ENCODE measurements around the gene DOLPP1. TPM values are rescaled to one million over a fixed set of nuclear protein-coding genes. Genes with fewer than 3 reads are reported as not detected.

The DOLPP1 gene
- total RNA-seq, 2 experiments from 2014 or later, result 15.5 to 19.9 TPM

DNA sequence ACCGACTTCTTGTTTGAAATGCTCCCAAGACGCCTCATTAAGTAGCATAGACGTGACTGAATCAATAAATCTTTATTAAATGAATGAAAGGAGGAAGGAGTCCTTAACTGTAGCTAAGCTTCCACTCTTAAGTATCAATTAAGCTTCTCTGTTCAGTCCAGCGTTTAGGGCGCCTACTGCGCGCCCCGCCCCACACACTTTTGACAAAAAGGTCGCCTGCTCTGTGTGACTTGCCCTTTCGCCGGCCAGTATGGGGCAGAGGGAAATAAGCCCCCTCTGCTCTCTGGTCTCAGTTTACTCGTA is 662 bp upstream of the DOLPP1 start:
- DNase-seq, result no peak
- Mint-ChIP-seq H3K4me1 (ENCODE audit: low read depth) (peaks cover 27% of the 10 kb centered on the region), H3K36me3 (ENCODE audit: low read depth) (no peaks in the 10 kb centered on the region), H3K27ac (no peak overlapping the region), H3K9me3 (no peaks in the 10 kb centered on the region), H3K4me3 (peak overlapping the region; percentile 83), H3K27me3 (ENCODE audit: low read depth) (no peaks in the 10 kb centered on the region)
- CTCF ChIA-PET, result no interaction called here
- intact Hi-C loops (cut with micrococcal nuclease), result loop anchor here (2.0 kb wide), 3 partner anchors 51 to 527 kb away; partner anchors contain the start of genes DOLK, NUP188, SH3GLB2 and SPTAN1

DNA sequence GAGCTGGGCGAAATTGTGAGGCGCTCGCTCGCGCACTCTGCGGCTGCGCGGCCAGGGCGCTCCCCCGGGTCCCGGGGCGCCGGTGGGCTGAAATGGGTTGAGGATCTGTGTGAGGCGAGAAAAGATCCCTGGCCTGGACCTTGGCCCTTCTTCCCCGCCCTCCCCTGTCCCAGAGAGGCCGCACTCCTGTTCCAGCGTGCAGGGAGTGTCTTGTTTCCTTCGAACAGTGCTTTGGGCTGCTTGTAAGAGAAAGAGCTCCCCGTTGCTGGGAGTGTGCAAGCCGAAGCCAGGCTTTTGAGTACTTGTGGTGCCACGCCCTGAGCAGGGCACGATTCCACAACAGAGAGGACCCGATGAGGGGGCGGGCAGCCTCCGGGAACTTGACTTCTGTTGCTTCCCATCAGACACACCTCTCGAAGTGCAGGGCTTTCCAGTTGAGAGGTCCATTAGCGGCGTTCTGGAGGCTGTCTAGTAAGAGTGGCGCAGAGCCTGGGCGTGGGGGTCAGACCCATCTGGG is 535 bp downstream of the DOLPP1 start:
- Mint-ChIP-seq H3K9me3 (no peaks in the 10 kb centered on the region), H3K4me3 (peak overlapping the region; percentile 83), H3K36me3 (ENCODE audit: low read depth) (no peaks in the 10 kb centered on the region), H3K27ac (peak overlapping the region; percentile 46), H3K4me1 (ENCODE audit: low read depth) (peaks cover 27% of the 10 kb centered on the region), H3K27me3 (ENCODE audit: low read depth) (no peaks in the 10 kb centered on the region)
- intact Hi-C loops (cut with micrococcal nuclease), result loop anchor here (1.0 to 2.0 kb wide), 6 partner anchors 12 to 529 kb away; partner anchors contain the start of genes CRAT, DOLK, MIGA2 and NUP188
- CTCF ChIA-PET, result interaction anchor here (0.6 to 0.8 kb wide), 4 partner anchors 29 to 154 kb away, joined by 3 to 4 read pairs (median 3); partner anchors contain the start of genes CRAT and PTPA
- peak; percentile 45 for DNase-seq

- intact Hi-C loops (cut with micrococcal nuclease), result no loop called here
- DNase-seq, result no peak
- Mint-ChIP-seq H3K36me3 (ENCODE audit: low read depth) (peaks cover 5% of the 10 kb centered on the region), H3K4me1 (ENCODE audit: low read depth) (peaks cover 27% of the 10 kb centered on the region), H3K4me3 (no peak overlapping the region), H3K9me3 (no peaks in the 10 kb centered on the region), H3K27ac (no peak overlapping the region), H3K27me3 (ENCODE audit: low read depth) (no peaks in the 10 kb centered on the region)
- CTCF ChIA-PET, result no interaction called here
Measured at GRCh38 chr9:129084087-129084486, 3.2 kb downstream of the DOLPP1 start.

- intact Hi-C loops (cut with micrococcal nuclease), result no loop called here
- H3K36me3 Mint-ChIP-seq (ENCODE audit: low read depth), result peaks cover 13% of the 10 kb centered on the region
Measured at GRCh38 chr9:129089246-129089645, 8.3 kb downstream of the DOLPP1 start.

DNA sequence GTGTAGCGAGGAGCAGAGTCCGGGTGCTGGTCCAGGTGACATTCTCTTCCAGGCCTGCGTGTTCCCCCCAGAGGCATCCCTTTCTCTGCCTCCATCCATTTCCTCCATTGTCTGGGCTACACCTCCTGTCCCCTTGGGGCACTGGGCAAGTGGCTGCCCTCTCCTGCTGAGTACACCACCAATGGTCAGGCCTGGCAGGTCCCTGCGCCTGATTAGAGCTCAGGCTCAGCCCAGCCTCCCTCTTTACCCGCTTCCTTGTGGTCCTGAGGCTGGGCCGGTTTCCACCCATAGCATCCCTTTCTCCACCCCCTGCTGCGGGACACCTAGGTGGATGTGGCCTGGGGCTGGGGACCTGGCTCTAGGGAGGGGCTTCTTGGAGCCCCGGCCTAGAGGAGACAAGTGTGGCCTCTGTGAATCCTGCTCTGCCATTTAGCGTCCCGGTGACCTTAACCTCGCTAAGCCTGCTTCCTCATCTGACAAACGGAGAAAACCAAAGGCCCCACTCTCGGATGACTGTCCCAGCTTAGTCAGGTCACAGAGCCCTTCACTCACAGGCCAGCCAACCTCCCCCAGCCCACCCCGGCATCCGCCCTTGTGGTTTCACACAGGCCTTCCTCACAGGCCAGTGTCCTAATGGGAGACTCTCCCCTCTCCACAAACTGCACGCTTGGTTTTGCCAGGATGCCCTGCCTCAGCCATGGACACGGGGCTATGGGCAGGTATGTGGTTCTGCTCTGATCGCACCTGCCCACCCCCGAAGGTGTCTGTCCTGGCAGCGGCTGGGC is 12.9 kb downstream of the DOLPP1 start:
- H3K4me1 Mint-ChIP-seq (ENCODE audit: low read depth), result no peaks in the 10 kb centered on the region
- H3K27me3 Mint-ChIP-seq (ENCODE audit: low read depth), result no peaks in the 10 kb centered on the region
- peaks cover 10% of the 10 kb centered on the region for H3K36me3 Mint-ChIP-seq (ENCODE audit: low read depth)
- H3K27ac Mint-ChIP-seq, result no peak overlapping the region
- CTCF ChIA-PET, result no interaction called here
- no peaks in the 10 kb centered on the region for H3K9me3 Mint-ChIP-seq
- no peak overlapping the region for H3K4me3 Mint-ChIP-seq
- DNase-seq, result no peak
- intact Hi-C loops (cut with micrococcal nuclease), result no loop called here

More at GRCh38 chr9:129089246-129089645, 8.3 kb downstream of the DOLPP1 start:
- CTCF ChIA-PET, result interaction anchor here (0.7 kb wide), 1 partner anchor 18 kb away, joined by 3 read pairs; no protein-coding TSS in a partner anchor
- H3K4me3 Mint-ChIP-seq, result no peak overlapping the region
- H3K4me1 Mint-ChIP-seq (ENCODE audit: low read depth), result no peaks in the 10 kb centered on the region
- no peaks in the 10 kb centered on the region for H3K27me3 Mint-ChIP-seq (ENCODE audit: low read depth)
- H3K9me3 Mint-ChIP-seq, result no peaks in the 10 kb centered on the region
- no peak for DNase-seq
- no peak overlapping the region for H3K27ac Mint-ChIP-seq

DNA sequence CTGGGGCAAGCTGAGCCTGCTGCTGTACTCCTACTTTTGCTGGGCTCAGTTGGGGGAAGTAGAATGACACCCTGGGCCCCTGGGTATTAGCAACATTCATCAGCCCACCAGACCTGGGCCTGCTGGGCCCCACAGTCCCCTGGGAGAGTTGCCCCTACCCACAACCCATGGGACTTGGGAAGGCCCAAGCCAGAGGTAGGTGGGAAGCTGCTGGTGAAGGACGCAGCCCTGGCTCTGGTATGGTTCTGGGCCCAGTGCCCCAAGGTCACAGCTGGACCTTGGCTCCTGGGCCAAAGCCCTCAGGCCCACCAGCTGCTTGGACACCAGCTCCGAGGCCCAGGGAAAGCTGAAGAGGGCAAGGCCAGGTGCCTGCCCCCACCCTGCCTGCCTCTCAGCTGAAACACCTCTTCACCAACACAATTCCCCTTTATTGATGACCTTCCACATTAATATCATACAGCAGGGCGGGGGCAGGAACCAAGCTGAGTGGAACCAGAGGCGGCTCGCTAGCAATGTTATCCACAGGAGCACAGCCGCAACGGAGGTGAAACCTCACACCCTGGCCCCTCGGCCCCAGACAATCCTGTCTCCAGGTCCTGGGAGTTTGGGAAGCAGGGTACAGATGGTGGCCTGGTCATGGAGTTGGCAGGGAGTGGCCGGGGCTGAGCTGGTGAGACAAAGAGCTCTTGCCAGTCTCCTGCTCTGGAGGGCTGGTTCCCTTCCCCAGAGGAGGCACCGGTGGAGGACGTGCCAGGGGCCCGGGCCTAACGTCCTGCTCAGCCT is 13.7 kb downstream of the DOLPP1 start:
- intact Hi-C loops (cut with micrococcal nuclease), result no loop called here
- DNase-seq, result no peak
- peaks cover 8% of the 10 kb centered on the region for H3K36me3 Mint-ChIP-seq (ENCODE audit: low read depth)
- no peak overlapping the region for H3K27ac Mint-ChIP-seq
- H3K4me1 Mint-ChIP-seq (ENCODE audit: low read depth), result no peaks in the 10 kb centered on the region
- H3K4me3 Mint-ChIP-seq, result no peak overlapping the region
- H3K9me3 Mint-ChIP-seq, result no peaks in the 10 kb centered on the region
- CTCF ChIA-PET, result no interaction called here
- no peaks in the 10 kb centered on the region for H3K27me3 Mint-ChIP-seq (ENCODE audit: low read depth)

DNA sequence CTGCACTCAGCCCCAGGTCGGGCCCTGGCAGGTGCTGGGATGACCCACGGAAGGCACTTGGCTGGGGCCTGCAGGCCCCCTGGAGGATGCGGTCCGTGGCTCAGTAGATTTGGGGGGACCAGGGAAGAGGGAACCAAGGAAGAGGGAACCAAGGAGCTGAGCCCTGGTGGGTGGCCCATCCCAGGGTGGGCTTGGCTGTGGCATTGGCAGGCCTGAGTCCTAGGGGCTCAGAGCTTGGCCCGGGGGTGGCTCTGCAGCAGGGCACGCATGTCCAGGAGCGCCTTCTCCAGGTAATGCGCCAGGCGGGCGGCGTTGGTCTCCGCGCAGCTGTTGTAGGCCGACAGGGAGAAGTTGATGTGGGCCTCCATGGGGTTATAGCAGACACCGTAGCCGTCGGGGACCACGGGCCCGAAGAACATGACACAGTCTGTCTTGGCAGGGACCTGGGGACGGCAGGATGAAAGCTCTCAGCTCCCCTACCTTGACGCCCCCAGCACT is 14.3 kb downstream of the DOLPP1 start:
- CTCF ChIA-PET, result interaction anchor here (0.6 kb wide), 1 partner anchor 9 kb away, joined by 6 read pairs; no protein-coding TSS in a partner anchor
- Mint-ChIP-seq H3K4me3 (no peak overlapping the region), H3K27ac (no peak overlapping the region), H3K4me1 (ENCODE audit: low read depth) (no peaks in the 10 kb centered on the region), H3K27me3 (ENCODE audit: low read depth) (no peaks in the 10 kb centered on the region), H3K36me3 (ENCODE audit: low read depth) (peaks cover 3% of the 10 kb centered on the region), H3K9me3 (no peaks in the 10 kb centered on the region)
- intact Hi-C loops (cut with micrococcal nuclease), result no loop called here
- no peak for DNase-seq

GRCh38 chr9:129095908-129096307 is 15.0 kb downstream of the DOLPP1 start:
- peaks cover 2% of the 10 kb centered on the region for H3K36me3 Mint-ChIP-seq (ENCODE audit: low read depth)
- H3K9me3 Mint-ChIP-seq, result no peaks in the 10 kb centered on the region
- no peak overlapping the region for H3K27ac Mint-ChIP-seq
- no peak for DNase-seq
- CTCF ChIA-PET, result interaction anchor here (0.6 kb wide), 1 partner anchor 8 kb away, joined by 6 read pairs; no protein-coding TSS in a partner anchor
- no peaks in the 10 kb centered on the region for H3K27me3 Mint-ChIP-seq (ENCODE audit: low read depth)
- intact Hi-C loops (cut with micrococcal nuclease), result no loop called here
- H3K4me1 Mint-ChIP-seq (ENCODE audit: low read depth), result no peaks in the 10 kb centered on the region
- no peak overlapping the region for H3K4me3 Mint-ChIP-seq

DNA sequence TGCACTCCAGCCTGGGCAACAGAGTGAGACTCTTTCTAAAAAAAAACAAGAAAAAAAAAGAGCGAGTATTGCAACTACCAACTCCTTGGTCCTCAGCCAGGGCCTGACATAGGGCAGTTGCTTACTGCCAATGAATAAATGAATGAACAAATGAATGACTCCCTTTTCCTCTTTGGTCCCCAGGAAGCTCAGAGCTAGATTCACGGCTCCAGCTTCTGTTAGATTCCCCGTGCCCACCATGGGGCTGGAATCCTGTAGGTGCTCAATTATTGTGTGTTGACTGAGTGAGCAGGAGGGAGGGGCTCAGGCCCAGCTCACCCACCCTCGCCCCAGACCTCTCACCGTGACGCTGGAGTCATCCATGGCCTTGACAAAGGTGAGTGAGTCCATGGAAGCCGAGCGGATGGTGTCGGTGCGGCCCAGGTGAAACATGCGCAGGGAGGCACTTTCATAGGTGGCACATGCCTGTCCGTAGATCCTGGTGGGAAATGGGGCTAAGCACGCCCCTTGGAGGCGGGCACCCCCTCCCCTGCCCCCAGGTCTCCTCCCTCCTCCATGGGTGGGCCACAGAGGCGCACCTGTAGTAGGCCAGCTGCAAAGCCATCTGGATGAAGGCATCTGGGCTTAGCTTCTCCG is 16.9 kb downstream of the DOLPP1 start:
- CTCF ChIA-PET, result interaction anchor here (0.6 to 0.9 kb wide), 2 partner anchors 36 to 109 kb away, joined by 3 read pairs; no protein-coding TSS in a partner anchor
- intact Hi-C loops (cut with micrococcal nuclease), result no loop called here
- H3K27me3 Mint-ChIP-seq (ENCODE audit: low read depth), result no peaks in the 10 kb centered on the region
- H3K9me3 Mint-ChIP-seq, result no peaks in the 10 kb centered on the region
- no peak overlapping the region for H3K27ac Mint-ChIP-seq
- no peaks in the 10 kb centered on the region for H3K4me1 Mint-ChIP-seq (ENCODE audit: low read depth)
- no peak overlapping the region for H3K4me3 Mint-ChIP-seq
- no peak for DNase-seq
- peaks cover 2% of the 10 kb centered on the region for H3K36me3 Mint-ChIP-seq (ENCODE audit: low read depth)

- Mint-ChIP-seq H3K27ac (no peak overlapping the region), H3K27me3 (ENCODE audit: low read depth) (no peaks in the 10 kb centered on the region), H3K9me3 (no peaks in the 10 kb centered on the region), H3K4me3 (no peak overlapping the region), H3K4me1 (ENCODE audit: low read depth) (no peaks in the 10 kb centered on the region), H3K36me3 (ENCODE audit: low read depth) (peaks cover 2% of the 10 kb centered on the region)
- CTCF ChIA-PET, result interaction anchor here (0.9 kb wide), 1 partner anchor 35 kb away, joined by 3 read pairs; no protein-coding TSS in a partner anchor
- intact Hi-C loops (cut with micrococcal nuclease), result no loop called here
- no peak for DNase-seq
Measured at GRCh38 chr9:129098328-129098727, 17.4 kb downstream of the DOLPP1 start.

GRCh38 chr9:129100383-129101169 is 19.7 kb downstream of the DOLPP1 start:
- Mint-ChIP-seq H3K27ac (no peak overlapping the region), H3K27me3 (ENCODE audit: low read depth) (no peaks in the 10 kb centered on the region), H3K4me1 (ENCODE audit: low read depth) (no peaks in the 10 kb centered on the region)

More at GRCh38 chr9:129100383-129101169, 19.7 kb downstream of the DOLPP1 start:
- H3K36me3 Mint-ChIP-seq (ENCODE audit: low read depth), result peaks cover 2% of the 10 kb centered on the region
- CTCF ChIA-PET, result no interaction called here
- DNase-seq, result no peak
- H3K4me3 Mint-ChIP-seq, result no peak overlapping the region
- intact Hi-C loops (cut with micrococcal nuclease), result no loop called here
- H3K9me3 Mint-ChIP-seq, result no peaks in the 10 kb centered on the region
